Liver (tissue), 9 donors: ENCODE results near the gene HOXD12. TPM values are rescaled to one million over a fixed set of nuclear protein-coding genes. Genes with fewer than 3 reads are reported as not detected.

Experiments
- DNase-seq: peaks from one replicate; pipeline ENCODE4 v3.0.0-alpha.2; 2017; ENCODE audit warnings: low spot score
- H3K27ac ChIP-seq, 2 donors: one replicate each; pipeline ENCODE4 v1.7.0; 2013; ENCODE audit warnings: inconsistent platforms in 2 of 2, low read length in 2 of 2, control low read depth in 1 of 2, low read depth in 1 of 2, mild to moderate bottlenecking in 1 of 2
- H3K27me3 ChIP-seq, 4 donors: one replicate each; pipeline versions ENCODE4 v1.6.1 to v1.7.0; 2013; ENCODE audit warnings: low read length in 3 of 4, inconsistent platforms in 1 of 4, mild to moderate bottlenecking in 1 of 4, moderate library complexity in 1 of 4; ENCODE audit not compliant: control insufficient read depth in 4 of 4, insufficient read depth in 4 of 4
- H3K36me3 ChIP-seq, 4 donors: one replicate each; pipeline versions ENCODE4 v1.6.1 to v1.7.0; 2013; ENCODE audit warnings: low read length in 3 of 4, mild to moderate bottlenecking in 3 of 4, low read depth in 1 of 4, moderate library complexity in 1 of 4; ENCODE audit not compliant: control insufficient read depth in 4 of 4, insufficient read depth in 3 of 4
- H3K4me1 ChIP-seq, 4 donors: one replicate each; pipeline versions ENCODE4 v1.6.1 to v1.7.0; 2013; ENCODE audit warnings: low read length in 3 of 4, mild to moderate bottlenecking in 3 of 4, moderate library complexity in 1 of 4; ENCODE audit not compliant: control insufficient read depth in 4 of 4, insufficient read depth in 4 of 4
- H3K4me3 ChIP-seq, 3 donors: one replicate each; pipeline versions ENCODE4 v1.6.1 to v1.7.0; 2013; ENCODE audit warnings: low read length in 3 of 3, control low read depth in 1 of 3, low read depth in 1 of 3, mild to moderate bottlenecking in 1 of 3
- H3K9ac ChIP-seq, 2 donors: one replicate each; pipeline ENCODE4 v1.7.0; 2013; ENCODE audit warnings: low read length in 2 of 2, mild to moderate bottlenecking in 2 of 2, moderate library complexity in 2 of 2, control low read depth in 1 of 2, low read depth in 1 of 2
- H3K9me3 ChIP-seq, 4 donors: one replicate each; pipeline versions ENCODE4 v1.6.1 to v1.7.0; 2013; ENCODE audit warnings: low read length in 3 of 4; ENCODE audit not compliant: control insufficient read depth in 4 of 4
- EGR1 ChIP-seq, 2 donors: IDR thresholded peaks; 2 replicates each; pipeline ENCODE4 v1.6.1; 2016 to 2018; ENCODE audit warnings: antibody characterized with exemption in 2 of 2, low read depth in 2 of 2
- FOXA1 ChIP-seq: IDR thresholded peaks from 2 replicates; pipeline ENCODE4 v1.6.1; 2016; ENCODE audit warnings: antibody characterized with exemption
- HNF4A ChIP-seq, 2 donors: conservative IDR thresholded peaks; 2 replicates each; pipeline ENCODE4 v1.6.1; 2016; ENCODE audit warnings: antibody characterized with exemption in 2 of 2, mild to moderate bottlenecking in 2 of 2
- HNF4G ChIP-seq: IDR thresholded peaks from 2 replicates; pipeline ENCODE4 v1.6.1; 2016; ENCODE audit warnings: antibody characterized with exemption
- JUND ChIP-seq, 2 donors: IDR thresholded peaks; 2 replicates each; pipeline ENCODE4 v1.6.1; 2016; ENCODE audit warnings: antibody characterized with exemption in 2 of 2
- RAD21 ChIP-seq, 2 donors: IDR thresholded peaks; 2 replicates each; pipeline ENCODE4 v1.6.1; 2016; ENCODE audit warnings: antibody characterized with exemption in 2 of 2, mild to moderate bottlenecking in 2 of 2
- RXRA ChIP-seq, 2 donors: IDR thresholded peaks; 2 replicates each; pipeline ENCODE4 v1.6.1; 2017 to 2018; ENCODE audit warnings: antibody characterized with exemption in 2 of 2, mild to moderate bottlenecking in 1 of 2
- SP1 ChIP-seq: IDR thresholded peaks from 2 replicates; pipeline ENCODE4 v1.6.1; 2018; ENCODE audit warnings: antibody characterized with exemption, mild to moderate bottlenecking
- TAF1 ChIP-seq: conservative IDR thresholded peaks from 2 replicates; pipeline ENCODE4 v1.6.1; 2016; ENCODE audit warnings: antibody characterized with exemption, mild to moderate bottlenecking
- WGBS: extraction: QIAGEN DNeasy Blood & Tissue Kit; methylation state at CpG from one replicate; pipeline ENCODE4 v1.1.7; 2013; 5-methylcytosine and 5-hydroxymethylcytosine counted together
- polyA plus RNA-seq, 2 donors: library from polyadenylated mRNA; stranded (reverse) in 1 of 2; unstranded in 1 of 2; fragments of 200-250 nt in 1 of 2; fragments of >200 nt in 1 of 2; fragmentation: Nextera tagmentation in 1 of 2; extraction: Ambion mirVana in 1 of 2; gene quantifications; one replicate each; pipeline versions ENCODE4 v1.2.1 to v1.2.3, GENCODE V29; 2013 to 2015
- total RNA-seq, 2 donors: library from RNA; depleted of rRNA; stranded (reverse); fragments of >200 nt; gene quantifications; one replicate each; pipeline ENCODE4 v1.2.3, GENCODE V29; 2014
- TF ChIP-seq, protein P1 (sequence below): IDR thresholded peaks from 2 replicates; pipeline ENCODE4 v1.6.1; 2016; ENCODE audit warnings: antibody characterized with exemption, mild to moderate bottlenecking
- TF ChIP-seq, protein P2 (sequence below): IDR thresholded peaks from 2 replicates; pipeline ENCODE4 v1.6.1; 2016; ENCODE audit warnings: antibody characterized with exemption
- TF ChIP-seq, protein P3 (sequence below): fragments of 150-350 bp; IDR thresholded peaks from 2 replicates; pipeline ENCODE4 v1.5.1; 2017; ENCODE audit warnings: improper control_type of control experiment, low read depth, low read length; ENCODE audit not compliant: missing input control
- donor health status: healthy.
- donor health status: healthy.
- donor health status: healthy.
- donor health status: healthy.
- donor health status: healthy.

The HOXD12 gene
- total and polyA plus RNA-seq, 4 donors, result not detected

DNA sequence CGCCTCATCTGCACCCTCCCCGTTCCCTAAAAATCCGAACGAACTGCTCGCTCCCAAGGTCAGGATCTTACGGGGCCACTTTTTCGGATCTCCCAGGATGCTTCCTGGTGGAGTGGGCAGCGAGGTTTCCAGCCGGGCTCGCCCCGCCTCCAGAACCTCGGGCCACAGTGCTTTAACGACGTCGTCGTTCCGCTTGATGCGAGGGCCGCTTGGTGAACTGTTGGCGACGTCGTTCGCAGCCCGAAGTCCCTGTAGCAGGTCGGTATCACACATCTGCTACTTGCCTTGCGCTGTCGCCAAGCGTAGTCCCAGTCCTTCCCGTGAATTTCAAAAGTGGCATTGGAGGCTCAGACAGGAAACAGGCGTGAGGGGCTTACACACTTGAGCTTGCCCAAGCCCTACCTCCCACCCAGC is 31.2 kb upstream of the HOXD12 start (continued):
- TF ChIP-seq, protein P1, sequence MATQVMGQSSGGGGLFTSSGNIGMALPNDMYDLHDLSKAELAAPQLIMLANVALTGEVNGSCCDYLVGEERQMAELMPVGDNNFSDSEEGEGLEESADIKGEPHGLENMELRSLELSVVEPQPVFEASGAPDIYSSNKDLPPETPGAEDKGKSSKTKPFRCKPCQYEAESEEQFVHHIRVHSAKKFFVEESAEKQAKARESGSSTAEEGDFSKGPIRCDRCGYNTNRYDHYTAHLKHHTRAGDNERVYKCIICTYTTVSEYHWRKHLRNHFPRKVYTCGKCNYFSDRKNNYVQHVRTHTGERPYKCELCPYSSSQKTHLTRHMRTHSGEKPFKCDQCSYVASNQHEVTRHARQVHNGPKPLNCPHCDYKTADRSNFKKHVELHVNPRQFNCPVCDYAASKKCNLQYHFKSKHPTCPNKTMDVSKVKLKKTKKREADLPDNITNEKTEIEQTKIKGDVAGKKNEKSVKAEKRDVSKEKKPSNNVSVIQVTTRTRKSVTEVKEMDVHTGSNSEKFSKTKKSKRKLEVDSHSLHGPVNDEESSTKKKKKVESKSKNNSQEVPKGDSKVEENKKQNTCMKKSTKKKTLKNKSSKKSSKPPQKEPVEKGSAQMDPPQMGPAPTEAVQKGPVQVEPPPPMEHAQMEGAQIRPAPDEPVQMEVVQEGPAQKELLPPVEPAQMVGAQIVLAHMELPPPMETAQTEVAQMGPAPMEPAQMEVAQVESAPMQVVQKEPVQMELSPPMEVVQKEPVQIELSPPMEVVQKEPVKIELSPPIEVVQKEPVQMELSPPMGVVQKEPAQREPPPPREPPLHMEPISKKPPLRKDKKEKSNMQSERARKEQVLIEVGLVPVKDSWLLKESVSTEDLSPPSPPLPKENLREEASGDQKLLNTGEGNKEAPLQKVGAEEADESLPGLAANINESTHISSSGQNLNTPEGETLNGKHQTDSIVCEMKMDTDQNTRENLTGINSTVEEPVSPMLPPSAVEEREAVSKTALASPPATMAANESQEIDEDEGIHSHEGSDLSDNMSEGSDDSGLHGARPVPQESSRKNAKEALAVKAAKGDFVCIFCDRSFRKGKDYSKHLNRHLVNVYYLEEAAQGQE, result no peak
- TF ChIP-seq FOXA1, result no peak
- no peak for TF ChIP-seq RAD21 (IDR thresholded peaks at IDR 0.05)
- TF ChIP-seq, protein P2, sequence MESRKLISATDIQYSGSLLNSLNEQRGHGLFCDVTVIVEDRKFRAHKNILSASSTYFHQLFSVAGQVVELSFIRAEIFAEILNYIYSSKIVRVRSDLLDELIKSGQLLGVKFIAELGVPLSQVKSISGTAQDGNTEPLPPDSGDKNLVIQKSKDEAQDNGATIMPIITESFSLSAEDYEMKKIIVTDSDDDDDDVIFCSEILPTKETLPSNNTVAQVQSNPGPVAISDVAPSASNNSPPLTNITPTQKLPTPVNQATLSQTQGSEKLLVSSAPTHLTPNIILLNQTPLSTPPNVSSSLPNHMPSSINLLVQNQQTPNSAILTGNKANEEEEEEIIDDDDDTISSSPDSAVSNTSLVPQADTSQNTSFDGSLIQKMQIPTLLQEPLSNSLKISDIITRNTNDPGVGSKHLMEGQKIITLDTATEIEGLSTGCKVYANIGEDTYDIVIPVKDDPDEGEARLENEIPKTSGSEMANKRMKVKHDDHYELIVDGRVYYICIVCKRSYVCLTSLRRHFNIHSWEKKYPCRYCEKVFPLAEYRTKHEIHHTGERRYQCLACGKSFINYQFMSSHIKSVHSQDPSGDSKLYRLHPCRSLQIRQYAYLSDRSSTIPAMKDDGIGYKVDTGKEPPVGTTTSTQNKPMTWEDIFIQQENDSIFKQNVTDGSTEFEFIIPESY, result no peak
- no peak for TF ChIP-seq HNF4G
- TF ChIP-seq JUND (IDR thresholded peaks at IDR 0.05), result no peak
- no peak for TF ChIP-seq SP1

DNA sequence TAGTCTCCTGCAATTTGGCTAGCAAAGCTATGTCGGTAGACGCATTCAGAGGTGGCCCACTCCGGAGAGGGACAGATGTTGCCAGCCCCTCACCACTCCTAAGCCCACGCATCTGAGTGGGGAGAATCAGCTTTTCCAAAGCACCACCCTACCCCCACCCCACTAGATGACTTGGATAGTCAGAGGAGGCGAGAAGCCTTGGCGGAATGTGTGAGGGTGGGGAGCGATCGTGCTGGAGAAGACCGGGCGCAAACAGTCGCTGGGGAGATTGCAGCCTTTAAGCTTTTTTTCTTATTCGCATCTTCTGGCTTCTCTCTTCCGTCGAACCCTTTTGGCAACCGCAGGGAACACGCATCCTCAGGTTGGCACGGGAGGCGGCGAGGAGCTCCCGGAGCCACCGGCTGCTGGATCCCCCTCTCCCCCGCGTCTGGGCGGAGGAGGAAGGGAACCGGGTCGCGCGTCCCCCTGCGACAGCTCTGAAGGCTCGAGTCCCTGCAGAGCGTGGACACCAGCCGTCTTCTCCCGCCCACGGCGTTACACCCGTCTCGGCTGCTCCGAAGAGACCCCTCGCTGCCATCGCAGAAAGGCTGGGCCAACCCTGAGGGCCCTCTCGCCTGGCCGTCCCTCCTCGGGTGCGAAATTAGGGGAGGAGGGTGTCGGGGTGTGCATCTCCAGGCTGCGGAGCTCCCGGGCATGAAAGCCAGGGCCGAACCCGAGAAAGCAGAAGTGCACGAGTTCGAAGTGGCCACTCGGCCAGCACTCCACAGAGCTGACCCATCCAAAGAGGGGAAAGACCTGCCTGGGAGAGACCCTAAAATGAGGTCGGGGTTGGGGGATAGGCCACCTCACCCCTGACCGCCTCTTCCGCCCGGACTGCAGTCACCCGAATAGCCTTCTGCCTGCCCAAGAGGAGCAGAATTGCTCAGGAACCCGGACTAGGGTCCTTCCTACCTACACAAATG is 28.0 kb upstream of the HOXD12 start:
- no peak overlapping the region for H3K9ac ChIP-seq

DNA sequence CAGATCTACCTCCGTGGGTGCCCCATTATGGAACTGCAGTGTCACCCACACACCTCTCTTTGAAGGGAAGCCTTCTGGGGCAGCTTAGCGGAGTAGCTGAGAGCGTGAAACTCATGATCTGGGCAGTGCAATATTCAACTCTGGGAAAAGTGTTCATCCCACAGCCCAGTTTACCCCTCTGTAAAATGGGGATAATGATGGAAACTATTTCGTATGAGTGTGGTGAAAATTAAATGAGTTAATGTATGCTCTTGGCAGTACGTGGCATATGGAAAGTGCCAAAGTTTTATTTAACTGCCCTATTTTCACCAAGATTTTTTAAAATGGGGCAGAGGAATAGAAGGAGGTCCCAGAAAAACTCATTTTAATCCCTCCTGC is 27.3 kb upstream of the HOXD12 start:
- Histone ChIP-seq H3K9me3 (no peaks in the 10 kb centered on the region), H3K4me1 (peaks cover 6 to 16% (median 12%) of the 10 kb centered on the region in 4 donors), H3K27ac (no peak overlapping the region), H3K36me3 (no peaks in the 10 kb centered on the region), H3K4me3 (no peak overlapping the region), H3K27me3 (peaks cover 4 to 52% (median 27%) of the 10 kb centered on the region in 4 donors), H3K9ac (no peak overlapping the region)
- no peak for DNase-seq
- TF ChIP-seq EGR1 (IDR thresholded peaks at IDR 0.05; ENCODE audit: low read depth in 2 of 2), result no peak
- WGBS, result 25% methylated on average over 5 of the region's 5 CpGs

More for the DNA sequence above, 28.0 kb upstream of the HOXD12 start:
- Histone ChIP-seq H3K27me3 (peaks cover 4 to 45% (median 26%) of the 10 kb centered on the region in 4 donors), H3K4me1 (peaks cover 10 to 21% (median 16%) of the 10 kb centered on the region in 4 donors), H3K36me3 (no peaks in the 10 kb centered on the region), H3K9me3 (no peaks in the 10 kb centered on the region), H3K4me3 (no peak overlapping the region), H3K27ac (no peak overlapping the region)
- DNase-seq, result no peak
- TF ChIP-seq, protein P3, sequence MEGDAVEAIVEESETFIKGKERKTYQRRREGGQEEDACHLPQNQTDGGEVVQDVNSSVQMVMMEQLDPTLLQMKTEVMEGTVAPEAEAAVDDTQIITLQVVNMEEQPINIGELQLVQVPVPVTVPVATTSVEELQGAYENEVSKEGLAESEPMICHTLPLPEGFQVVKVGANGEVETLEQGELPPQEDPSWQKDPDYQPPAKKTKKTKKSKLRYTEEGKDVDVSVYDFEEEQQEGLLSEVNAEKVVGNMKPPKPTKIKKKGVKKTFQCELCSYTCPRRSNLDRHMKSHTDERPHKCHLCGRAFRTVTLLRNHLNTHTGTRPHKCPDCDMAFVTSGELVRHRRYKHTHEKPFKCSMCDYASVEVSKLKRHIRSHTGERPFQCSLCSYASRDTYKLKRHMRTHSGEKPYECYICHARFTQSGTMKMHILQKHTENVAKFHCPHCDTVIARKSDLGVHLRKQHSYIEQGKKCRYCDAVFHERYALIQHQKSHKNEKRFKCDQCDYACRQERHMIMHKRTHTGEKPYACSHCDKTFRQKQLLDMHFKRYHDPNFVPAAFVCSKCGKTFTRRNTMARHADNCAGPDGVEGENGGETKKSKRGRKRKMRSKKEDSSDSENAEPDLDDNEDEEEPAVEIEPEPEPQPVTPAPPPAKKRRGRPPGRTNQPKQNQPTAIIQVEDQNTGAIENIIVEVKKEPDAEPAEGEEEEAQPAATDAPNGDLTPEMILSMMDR, result no peak
- no peak for TF ChIP-seq FOXA1
- no peak for TF ChIP-seq HNF4G
- no peak for TF ChIP-seq RXRA (IDR thresholded peaks at IDR 0.05)
- no peak for TF ChIP-seq HNF4A (conservative IDR thresholded peaks at IDR 0.05)
- no peak for TF ChIP-seq TAF1
- 7% methylated on average over 58 of the region's 58 CpGs for WGBS
